GM18498 (cell line): Measurements from ENCODE around the gene YAP1.

Experiments
- ATAC-seq: cut with Tn5 transposase; IDR thresholded peaks from one replicate; pipeline ENCODE4 v1.9.1; 2021; ENCODE audit warnings: mild to moderate bottlenecking, moderate library complexity; ENCODE audit not compliant: unreplicated experiment

The YAP1 gene

DNA sequence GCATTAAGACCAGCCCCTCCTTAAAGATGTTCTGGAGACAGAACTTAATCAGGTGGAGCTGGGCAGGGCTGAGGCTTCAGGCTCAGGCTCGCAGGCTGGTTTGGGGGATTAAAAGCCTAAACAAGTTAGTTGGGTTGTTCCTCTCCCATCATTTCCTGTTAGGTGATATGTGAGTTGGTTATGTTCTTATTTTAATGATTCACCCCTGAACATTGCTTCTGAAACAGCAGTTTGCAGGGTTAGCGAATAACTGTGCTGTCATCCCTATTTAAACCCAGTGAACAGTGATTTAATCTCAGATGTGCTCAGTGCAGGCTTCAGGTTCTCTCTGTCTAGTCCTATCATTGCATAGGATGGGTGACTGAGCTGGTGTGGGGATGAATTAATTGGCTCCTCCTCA, 159.7 kb downstream of the YAP1 start:
- ATAC-seq = no peak

DNA sequence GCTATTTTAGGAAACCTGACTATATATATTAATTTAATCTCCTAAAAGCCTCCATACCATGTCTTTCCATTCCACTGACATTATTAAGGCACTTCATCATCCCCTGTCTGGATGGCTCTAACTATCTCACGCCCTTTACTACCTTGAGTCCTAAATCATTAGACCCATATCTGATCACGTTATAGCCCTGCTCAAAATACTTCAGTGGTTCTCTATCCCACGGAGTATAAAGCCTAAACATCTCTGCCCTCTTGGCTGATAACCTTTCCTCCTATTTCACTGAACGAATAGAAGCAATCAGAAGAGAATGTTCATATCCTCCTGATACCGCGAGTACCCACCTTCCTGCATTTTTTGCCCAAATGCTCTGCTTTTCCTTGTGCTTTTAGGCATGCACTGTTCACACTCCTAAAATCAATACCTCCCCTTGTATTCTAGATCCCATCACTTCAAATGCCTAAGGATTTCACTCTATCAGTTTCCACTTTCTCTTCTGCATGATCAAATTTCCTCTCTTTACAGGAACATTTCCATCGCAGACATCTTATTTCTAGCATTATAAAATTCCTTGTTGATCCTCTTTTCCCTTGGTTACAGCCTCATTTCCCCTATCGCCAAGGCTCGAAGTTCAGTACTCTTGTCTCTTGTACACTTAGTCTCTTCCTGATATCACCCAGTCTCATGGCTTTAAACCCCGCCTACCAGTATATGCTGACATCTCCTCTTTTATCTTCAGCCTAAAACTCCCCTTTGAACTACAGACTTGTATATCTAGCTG, 162.0 kb downstream of the YAP1 start:
- no peak for ATAC-seq

DNA sequence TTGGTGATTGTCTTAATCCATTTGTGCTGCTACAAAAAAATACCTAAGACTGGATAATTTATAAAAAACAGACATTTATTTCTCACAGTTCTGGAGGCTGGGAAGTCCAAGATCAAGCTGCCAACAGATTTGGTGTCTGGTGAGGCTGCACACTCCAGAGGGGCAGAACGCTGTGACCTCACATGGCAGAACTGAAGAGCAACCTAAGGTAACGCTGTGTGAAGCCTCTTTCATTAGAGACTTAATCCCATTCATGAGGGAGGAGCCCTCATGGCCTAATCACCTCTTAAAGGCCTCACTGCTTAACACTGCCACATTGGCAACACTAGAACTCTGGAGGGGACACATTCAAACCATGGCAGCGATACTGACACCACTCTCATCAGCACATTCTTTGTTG, 164.4 kb downstream of the YAP1 start:
- no peak for ATAC-seq

DNA sequence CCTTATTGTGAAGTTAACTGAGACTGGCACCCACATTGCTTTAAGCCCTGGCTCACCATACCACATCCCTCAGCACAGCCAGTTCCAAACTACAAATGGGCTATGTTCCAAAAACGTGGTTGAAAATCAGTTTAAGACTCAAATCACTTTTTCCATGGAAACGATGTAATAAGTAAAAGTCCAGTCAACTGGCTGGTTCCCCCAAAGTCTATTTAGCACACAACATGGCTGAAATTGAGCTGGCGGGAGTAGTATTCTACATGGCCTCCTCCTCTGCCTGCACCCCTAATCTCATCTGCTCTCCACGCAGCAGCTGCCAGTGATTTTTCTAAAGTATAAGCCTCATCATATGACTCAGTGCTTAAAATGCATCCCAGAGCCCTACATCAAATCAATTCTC, 166.1 kb downstream of the YAP1 start:
- no peak for ATAC-seq

DNA sequence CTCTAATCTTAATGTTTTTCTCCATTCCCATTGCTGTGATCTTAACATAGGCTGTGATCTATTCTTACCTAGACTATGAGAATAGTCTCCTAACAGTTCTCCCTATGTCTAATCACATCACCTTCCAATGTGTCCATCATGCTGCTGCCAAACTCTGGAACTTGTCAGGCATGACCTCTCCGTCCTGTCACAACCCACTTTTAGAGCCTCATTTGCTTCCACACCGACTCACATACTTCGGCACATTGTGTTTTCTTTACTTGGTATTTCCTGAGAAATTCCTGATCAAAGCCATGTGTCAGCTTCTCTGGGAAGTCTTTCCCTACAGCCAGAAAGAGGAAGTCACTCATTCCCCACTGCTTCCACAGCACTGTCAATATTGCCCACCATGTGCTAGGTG, 166.5 kb downstream of the YAP1 start:
- ATAC-seq = no peak

DNA sequence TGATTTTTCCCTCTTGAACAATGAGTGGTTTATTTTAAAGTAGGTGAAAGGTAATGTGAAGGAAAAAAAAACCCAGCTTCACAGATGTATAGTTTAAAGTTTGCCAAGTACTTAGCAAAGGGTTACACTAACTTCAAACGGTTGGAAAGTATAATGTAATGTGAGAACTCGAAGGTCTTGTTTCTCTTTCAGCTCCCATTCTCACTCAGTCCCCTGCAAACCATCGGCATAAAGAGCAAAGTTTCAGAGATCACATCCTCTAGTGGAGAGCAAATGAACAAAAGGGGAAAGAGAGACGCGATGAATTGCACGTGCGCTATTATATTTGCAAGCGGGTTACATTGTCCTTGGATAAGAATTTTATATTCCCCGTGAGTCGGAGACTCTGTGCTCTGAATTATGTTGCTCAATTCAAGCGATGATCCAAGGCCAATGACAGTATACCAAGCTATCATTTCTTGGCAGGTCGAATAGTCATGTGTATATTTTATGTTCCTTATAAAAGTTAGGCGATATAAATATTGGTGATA, 169.5 kb downstream of the YAP1 start:
- ATAC-seq = peak; percentile 95

DNA sequence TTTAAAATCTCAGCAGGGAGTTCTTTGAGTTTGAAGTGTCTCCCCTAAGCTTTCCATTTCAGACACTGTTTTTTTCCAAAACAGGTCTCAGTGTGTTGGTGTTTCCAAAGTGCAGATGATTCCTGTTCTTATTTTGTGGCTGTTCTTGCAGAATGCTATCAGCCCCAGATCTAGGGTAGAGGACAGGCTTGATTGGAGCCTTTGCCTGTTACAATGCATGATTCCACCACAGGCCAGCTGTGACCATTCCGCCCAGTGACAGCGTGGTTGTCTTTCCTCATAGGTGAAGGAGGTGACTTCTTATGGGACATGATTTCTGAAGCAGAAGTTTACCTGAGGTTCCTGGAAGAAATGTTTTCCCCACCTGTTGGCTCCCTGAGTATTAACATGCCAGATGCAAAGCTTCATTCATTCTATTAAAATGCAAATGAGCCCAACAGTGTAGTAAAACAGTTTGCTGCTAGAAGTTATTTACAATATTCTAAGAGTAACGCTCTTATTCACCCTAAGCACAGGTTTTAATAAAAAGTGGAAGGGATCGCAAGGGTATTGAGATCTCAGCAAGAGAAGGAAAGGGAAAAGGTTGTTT, 170.1 kb downstream of the YAP1 start:
- ATAC-seq = no peak
